Testis (tissue), 2 donors: ENCODE results near the gene EIF2A.

Experiments used
- CTCF ChIP-seq, 3 experiments: fragments of 450-650 bp in 2 of 3; fragments of 200-600 bp in 1 of 3; sonication (generic) in 1 of 3; IDR thresholded peaks; one replicate each; pipeline ENCODE4 v1.5.1; 2016 to 2019; ENCODE audit warnings: antibody characterized with exemption in 3 of 3, mild to moderate bottlenecking in 2 of 3, moderate library complexity in 1 of 3
- POLR2A ChIP-seq: fragments of 450-650 bp; IDR thresholded peaks from one replicate; pipeline ENCODE4 v1.6.1; 2017; ENCODE audit warnings: antibody characterized with exemption, mild to moderate bottlenecking, moderate library complexity

- TF ChIP-seq CTCF (IDR thresholded peaks at IDR 0.05) (no peak), POLR2A (no peak)
These were observed 59.5 kb downstream of the EIF2A start for GRCh38 chr3:150605998-150606641.
